PFSK-1 (cell line): ENCODE measurements around the gene ZBTB25.

Experiments used
- SIN3A ChIP-seq: IDR thresholded peaks from 2 replicates; pipeline ENCODE4 v1.6.1; 2012; ENCODE audit warnings: mild to moderate bottlenecking, low read length, moderate library complexity, borderline replicate concordance; ENCODE audit not compliant: insufficient read depth
- TAF1 ChIP-seq: IDR thresholded peaks from 2 replicates; pipeline ENCODE4 v1.6.1; 2012; ENCODE audit warnings: low read length, control low read depth, borderline replicate concordance; ENCODE audit not compliant: insufficient read depth

DNA sequence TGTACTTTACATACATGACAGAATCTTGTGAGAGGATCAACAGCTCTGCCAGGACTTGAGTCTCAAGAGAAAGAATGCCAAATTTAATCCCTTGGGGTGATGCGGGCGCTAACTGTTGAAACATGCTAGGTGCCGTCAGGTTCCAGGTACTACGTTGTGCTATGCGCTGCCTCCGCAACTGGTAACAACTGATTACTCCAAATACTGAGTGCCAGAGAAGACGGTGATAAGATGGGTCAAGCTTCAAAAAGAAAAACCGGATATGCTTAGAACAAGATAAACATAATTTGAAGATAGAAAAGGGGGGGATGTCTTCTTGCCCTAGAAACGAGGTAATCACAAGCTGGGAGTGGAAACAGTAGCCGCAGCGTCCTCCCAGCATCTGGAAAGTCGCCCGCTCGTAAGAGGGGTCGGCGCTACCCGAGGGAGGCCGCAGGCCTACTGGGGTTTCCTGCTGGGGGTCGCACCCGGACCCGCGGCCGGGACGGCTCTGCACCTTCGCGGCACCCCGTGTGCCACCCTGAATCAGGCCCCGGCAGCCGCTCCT is 678 bp downstream of the ZBTB25 start:
- no peak for TF ChIP-seq SIN3A
- TF ChIP-seq TAF1: no peak
